Measurements from ENCODE around the gene ZC3H18.

ZC3H18 gene

GRCh38 chr16:88651276-88651988 is 81.2 kb downstream of the ZC3H18 start:
- H3K4me3 ChIP-seq (ENCODE audit: low read length): peak overlapping the region; percentile 55
- no peak for DNase-seq (ENCODE audit: low read depth)
- no peak for TF ChIP-seq CTCF (IDR thresholded peaks at IDR 0.05; ENCODE audit: insufficient read depth, low read depth, low read length, missing control alignments)

GRCh38 chr16:88651989-88652761 is 82.0 kb downstream of the ZC3H18 start:
- no peak for TF ChIP-seq CTCF (IDR thresholded peaks at IDR 0.05; ENCODE audit: insufficient read depth, low read depth, low read length, missing control alignments)
- no peak for DNase-seq (ENCODE audit: low read depth)
- H3K4me3 ChIP-seq (ENCODE audit: low read length): no peak overlapping the region

GRCh38 chr16:88652762-88653063 is 82.5 kb downstream of the ZC3H18 start:
- DNase-seq (ENCODE audit: low read depth): no peak
- TF ChIP-seq CTCF (IDR thresholded peaks at IDR 0.05; ENCODE audit: insufficient read depth, low read depth, low read length, missing control alignments): no peak
- H3K4me3 ChIP-seq (ENCODE audit: low read length): no peak overlapping the region

- no peak overlapping the region for H3K4me3 ChIP-seq (ENCODE audit: low read length)
- no peak for DNase-seq (ENCODE audit: low read depth)
- no peak for TF ChIP-seq CTCF (IDR thresholded peaks at IDR 0.05; ENCODE audit: insufficient read depth, low read depth, low read length, missing control alignments)
Measured at GRCh38 chr16:88653101-88653500, 82.9 kb downstream of the ZC3H18 start.

- TF ChIP-seq CTCF (IDR thresholded peaks at IDR 0.05; ENCODE audit: insufficient read depth, low read depth, low read length, missing control alignments): no peak
- no peak overlapping the region for H3K4me3 ChIP-seq (ENCODE audit: low read length)
Measured at GRCh38 chr16:88653596-88654362, 83.6 kb downstream of the ZC3H18 start.

GRCh38 chr16:88654363-88655052 is 84.3 kb downstream of the ZC3H18 start:
- DNase-seq (ENCODE audit: low read depth): no peak
- no peak overlapping the region for H3K4me3 ChIP-seq (ENCODE audit: low read length)
- no peak for TF ChIP-seq CTCF (IDR thresholded peaks at IDR 0.05; ENCODE audit: insufficient read depth, low read depth, low read length, missing control alignments)

More at GRCh38 chr16:88653596-88654362, 83.6 kb downstream of the ZC3H18 start:
- DNase-seq (ENCODE audit: low read depth): no peak
